GM23248 (cell line): ENCODE results near the gene POMP. TPM values are rescaled to one million over a fixed set of nuclear protein-coding genes. Genes with fewer than 3 reads are reported as not detected.

Source experiments
- DNase-seq: peaks from one replicate; pipeline ENCODE4 v3.0.0-alpha.2; 2015
- H2AFZ ChIP-seq: fragments of 200-600 bp; sonication (generic); 2 replicates; pipeline ENCODE4 v1.6.1; 2016; ENCODE audit warnings: antibody characterized with exemption
- H3F3A ChIP-seq: fragments of 200-600 bp; sonication (generic); 2 replicates; pipeline ENCODE4 v1.6.1; 2016; ENCODE audit warnings: mild to moderate bottlenecking, antibody characterized with exemption, mixed run types; ENCODE audit not compliant: insufficient read depth
- H3K27ac ChIP-seq: fragments of 200-600 bp; sonication (generic); 2 replicates; pipeline ENCODE4 v1.5.1; 2016; ENCODE audit warnings: mild to moderate bottlenecking
- H3K27me3 ChIP-seq: fragments of 200-600 bp; sonication (generic); replicated peaks from 2 replicates; pipeline ENCODE4 v1.6.1; 2016; ENCODE audit warnings: mild to moderate bottlenecking; ENCODE audit not compliant: insufficient read depth
- H3K36me3 ChIP-seq: fragments of 200-600 bp; sonication (generic); 2 replicates; pipeline ENCODE4 v1.6.1; 2016; ENCODE audit warnings: low read depth, mild to moderate bottlenecking
- H3K4me1 ChIP-seq: fragments of 200-600 bp; sonication (generic); 2 replicates; pipeline ENCODE4 v1.6.1; 2016; ENCODE audit warnings: mild to moderate bottlenecking; ENCODE audit not compliant: insufficient read depth
- H3K4me2 ChIP-seq: fragments of 200-600 bp; sonication (generic); one replicate; pipeline ENCODE4 v1.6.1; 2016; ENCODE audit warnings: mild to moderate bottlenecking; ENCODE audit not compliant: unreplicated experiment
- H3K4me3 ChIP-seq: fragments of 200-600 bp; sonication (generic); 2 replicates; pipeline ENCODE4 v1.5.1; 2016; ENCODE audit warnings: mild to moderate bottlenecking
- H3K79me2 ChIP-seq: fragments of 200-600 bp; sonication (generic); 2 replicates; pipeline ENCODE4 v1.6.1; 2016; ENCODE audit warnings: mild to moderate bottlenecking; ENCODE audit not compliant: insufficient read depth
- H3K9ac ChIP-seq: fragments of 200-600 bp; sonication (generic); 2 replicates; pipeline ENCODE4 v1.6.1; 2016; ENCODE audit warnings: mild to moderate bottlenecking
- H3K9me2 ChIP-seq: fragments of 200-600 bp; sonication (generic); 2 replicates; pipeline ENCODE4 v1.6.1; 2016; ENCODE audit warnings: mixed run types, mild to moderate bottlenecking, moderate library complexity; ENCODE audit not compliant: insufficient read depth
- H3K9me3 ChIP-seq: fragments of 200-600 bp; sonication (generic); one replicate; pipeline ENCODE4 v1.6.1; 2017; ENCODE audit warnings: low read depth
- H4K20me1 ChIP-seq: fragments of 200-600 bp; sonication (generic); 2 replicates; pipeline ENCODE4 v1.6.0; 2016; ENCODE audit not compliant: insufficient read depth
- EZH2 ChIP-seq: fragments of 200-600 bp; sonication (generic); IDR thresholded peaks from 2 replicates; pipeline ENCODE4 v1.6.1; 2018; ENCODE audit warnings: antibody characterized with exemption, mild to moderate bottlenecking; ENCODE audit not compliant: insufficient read depth, poor library complexity, severe bottlenecking
- EZH2phosphoT487 ChIP-seq: fragments of 200-600 bp; sonication (generic); IDR thresholded peaks from 2 replicates; pipeline ENCODE4 v1.6.1; 2018; ENCODE audit warnings: antibody characterized with exemption, moderate library complexity, mild to moderate bottlenecking, low read depth; ENCODE audit not compliant: insufficient read depth
- WGBS, 2 experiments: methylation state at CpG; one replicate each; pipeline ENCODE4 v1.1.6; 2015 to 2017; ENCODE audit warnings: low lambda C conversion rate in 2 of 2, low coverage in 1 of 2; ENCODE audit errors: missing lambda C conversion rate in 2 of 2; 5-methylcytosine and 5-hydroxymethylcytosine counted together
- in situ Hi-C: fragments of 300-500 bp; cut with MboI; formaldehyde crosslinking; loops from 2 replicates; pipeline ENCODE4 v1.15.0; 2020
- polyA plus RNA-seq: library from polyadenylated mRNA; unstranded; fragments of >200 nt; fragmentation: Nextera tagmentation; extraction: Ambion mirVana; gene quantifications from 2 replicates; pipeline ENCODE4 v1.2.1, GENCODE V29; 2016
- total RNA-seq: library from RNA; depleted of rRNA; stranded (reverse); fragments of >200 nt; shearing (Covaris generic); gene quantifications from 2 replicates; pipeline ENCODE4 v1.2.3, GENCODE V29; 2014

The POMP gene
- total and polyA plus RNA-seq, 2 experiments from 2014 or later = 125 to 335 TPM

GRCh38 chr13:28653111-28653510 is 5.8 kb upstream of the POMP start:
- Histone ChIP-seq H3K27me3 (no peaks in the 10 kb centered on the region), H3K27ac (no peak overlapping the region), H3K79me2 (peaks cover 65% of the 10 kb centered on the region), H3K9me3 (no peaks in the 10 kb centered on the region), H3K4me3 (no peak overlapping the region), H2AFZ (no peak overlapping the region), H3K9ac (no peak overlapping the region), H3K9me2 (no peaks in the 10 kb centered on the region), H4K20me1 (no peaks in the 10 kb centered on the region), H3K4me1 (peaks cover 59% of the 10 kb centered on the region), H3K4me2 (no peak overlapping the region), H3F3A (peaks cover 45% of the 10 kb centered on the region), H3K36me3 (no peaks in the 10 kb centered on the region)
- TF ChIP-seq EZH2phosphoT487 (no peak), EZH2 (no peak)
- no peak for DNase-seq
- 33 to 50% methylated on average over 1 of the region's 1 CpG for WGBS, 2 experiments
- in situ Hi-C loops = no loop called here

GRCh38 chr13:28654276-28654675 is 4.7 kb upstream of the POMP start:
- DNase-seq = peak; percentile 45
- no peaks in the 10 kb centered on the region for H3K9me2 ChIP-seq
- H3K27ac ChIP-seq = peak overlapping the region; percentile 65; the same call in 1 of the 2 replicates
- WGBS, 2 experiments = 88 to 95% methylated on average over 1 of the region's 1 CpG
- H4K20me1 ChIP-seq = no peaks in the 10 kb centered on the region
- H3K79me2 ChIP-seq = peaks cover 76% of the 10 kb centered on the region
- H3K4me1 ChIP-seq = peaks cover 59% of the 10 kb centered on the region
- H3K36me3 ChIP-seq = no peaks in the 10 kb centered on the region
- in situ Hi-C loops = no loop called here
- no peaks in the 10 kb centered on the region for H3K27me3 ChIP-seq
- no peak overlapping the region for H3K9ac ChIP-seq
- H3K4me3 ChIP-seq = no peak overlapping the region
- no peak overlapping the region for H3K4me2 ChIP-seq
- TF ChIP-seq EZH2phosphoT487 = no peak
- TF ChIP-seq EZH2 = no peak
- H3F3A ChIP-seq = peaks cover 46% of the 10 kb centered on the region
- H2AFZ ChIP-seq = no peak overlapping the region
- H3K9me3 ChIP-seq = no peaks in the 10 kb centered on the region

GRCh38 chr13:28655561-28655960 is 3.4 kb upstream of the POMP start:
- peaks cover 52% of the 10 kb centered on the region for H3F3A ChIP-seq
- peaks cover 88% of the 10 kb centered on the region for H3K79me2 ChIP-seq
- no peaks in the 10 kb centered on the region for H3K9me2 ChIP-seq
- no peaks in the 10 kb centered on the region for H4K20me1 ChIP-seq
- H3K27me3 ChIP-seq = no peaks in the 10 kb centered on the region
- H3K9ac ChIP-seq = peak overlapping the region; percentile 58
- no peaks in the 10 kb centered on the region for H3K9me3 ChIP-seq
- peak overlapping the region; percentile 74 for H3K4me2 ChIP-seq
- in situ Hi-C loops = no loop called here
- H3K4me3 ChIP-seq = peak overlapping the region; percentile 51
- DNase-seq = peak; percentile 85
- no peak for TF ChIP-seq EZH2
- no peak for TF ChIP-seq EZH2phosphoT487
- WGBS, 2 experiments = 27 to 30% methylated on average over 3 of the region's 3 CpGs
- peaks cover 58% of the 10 kb centered on the region for H3K4me1 ChIP-seq
- H3K27ac ChIP-seq = peak overlapping the region; percentile 65
- H2AFZ ChIP-seq = peak overlapping the region; percentile 51; the same call in 1 of the 2 replicates
- no peaks in the 10 kb centered on the region for H3K36me3 ChIP-seq

GRCh38 chr13:28657784-28658538 is 969 bp upstream of the POMP start:
- Histone ChIP-seq H3K79me2 (peaks cover 94% of the 10 kb centered on the region), H3K27ac (peak overlapping the region; percentile 91), H3K9me3 (no peaks in the 10 kb centered on the region), H2AFZ (peak overlapping the region; percentile 67), H3K4me3 (peak overlapping the region; percentile 99), H3K9ac (peak overlapping the region; percentile 96), H3K27me3 (no peaks in the 10 kb centered on the region), H4K20me1 (no peaks in the 10 kb centered on the region), H3K36me3 (peaks cover 11% of the 10 kb centered on the region; the same call in 1 of the 2 replicates), H3K4me1 (peaks cover 76% of the 10 kb centered on the region), H3F3A (peaks cover 46% of the 10 kb centered on the region), H3K4me2 (peak overlapping the region; percentile 94), H3K9me2 (no peaks in the 10 kb centered on the region)
- in situ Hi-C loops = no loop called here
- TF ChIP-seq EZH2phosphoT487 (no peak), EZH2 (no peak)
- peak; percentile 40 for DNase-seq
- 36 to 40% methylated on average over 12 of the region's 12 CpGs for WGBS, 2 experiments
